GM19463 (cell line): ENCODE measurements around the gene SH3PXD2A.
A peak's percentile ranks its signal among the peaks of the same experiment; 100 is the strongest.
"Not testable (repeated sequence)": the region's sequence is repeated elsewhere in the genome, so short reads cannot be mapped to it uniquely, and the experiment has no call there.

Experiments used
- ATAC-seq: cut with Tn5 transposase; IDR thresholded peaks from one replicate; pipeline ENCODE4 v1.9.1; 2021; ENCODE audit warnings: mild to moderate bottlenecking, moderate library complexity; ENCODE audit not compliant: unreplicated experiment

SH3PXD2A gene

DNA sequence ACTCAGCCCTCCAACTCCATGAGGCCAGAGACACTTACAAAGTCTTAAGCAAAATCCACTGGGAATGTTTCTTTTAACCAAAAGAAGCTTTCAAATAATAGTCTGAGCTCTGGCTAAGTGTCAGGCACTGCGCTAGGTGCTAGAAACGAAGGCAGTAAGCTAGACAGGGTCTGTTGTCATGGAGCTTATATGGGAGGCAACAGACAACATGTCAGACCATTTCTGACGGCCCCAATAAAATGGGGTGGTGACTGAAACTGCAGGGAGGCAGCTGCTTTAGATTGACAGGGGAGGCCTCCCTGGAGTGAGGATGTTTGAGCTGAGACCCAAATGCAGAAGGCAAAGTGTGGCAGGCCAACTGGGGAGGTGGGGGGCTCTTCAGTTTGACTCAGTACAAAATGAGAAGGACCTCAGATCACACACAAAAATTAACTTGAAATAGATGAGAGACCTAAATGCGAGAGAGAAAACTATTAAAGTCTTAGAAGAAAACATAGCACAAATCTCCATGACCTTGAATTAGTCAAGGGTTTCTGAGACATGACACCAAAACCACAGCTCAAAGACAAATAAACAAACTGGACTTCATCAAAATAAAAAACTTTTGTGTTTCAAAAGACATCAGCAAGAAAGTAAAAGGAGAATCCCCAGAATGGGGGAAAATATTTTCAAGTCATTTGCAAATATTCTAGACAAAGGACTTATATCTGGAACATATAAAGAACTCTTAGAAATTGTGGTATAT lies 40.6 kb downstream of the SH3PXD2A start:
- no peak for ATAC-seq

DNA sequence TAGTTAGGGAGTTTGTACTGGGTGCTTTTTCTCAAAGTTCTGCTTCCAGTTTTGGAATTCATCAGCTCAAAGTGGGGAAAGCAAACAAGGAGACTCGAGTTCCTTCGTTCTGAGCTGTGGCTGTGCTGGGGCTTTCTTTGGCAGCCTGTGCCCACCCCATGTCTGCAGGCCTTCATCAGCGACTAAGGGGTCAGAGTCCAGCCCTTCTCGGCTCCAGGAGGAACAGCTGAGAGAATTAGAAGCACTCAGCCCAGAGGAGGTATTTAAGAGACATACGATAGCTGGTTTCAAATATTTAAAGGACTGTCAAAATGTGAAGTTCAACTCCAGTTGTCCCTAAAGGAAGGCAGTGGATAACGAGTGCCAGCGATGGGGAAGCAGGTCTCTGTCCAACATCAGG lies 41.3 kb downstream of the SH3PXD2A start:
- no peak for ATAC-seq

DNA sequence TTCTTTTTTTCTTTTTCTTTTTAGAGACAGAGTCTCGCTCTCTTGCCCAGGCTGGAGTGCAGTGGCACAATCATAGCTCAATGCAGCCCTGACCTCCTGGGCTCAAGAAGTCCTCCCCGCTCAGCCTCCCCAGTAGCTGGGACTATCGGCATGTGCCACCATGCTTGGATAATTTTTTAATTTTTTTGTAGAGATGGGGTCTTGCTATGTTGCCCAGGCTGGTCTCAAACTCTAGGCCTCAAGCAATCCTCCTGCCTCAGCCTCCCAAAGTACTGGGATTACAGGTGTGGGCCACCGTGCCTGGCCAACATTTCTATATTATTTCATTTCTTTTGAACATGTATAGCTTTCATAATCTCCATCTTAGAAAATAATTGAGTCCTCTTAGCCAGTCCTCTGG lies 42.1 kb downstream of the SH3PXD2A start:
- not testable (repeated sequence) for ATAC-seq

DNA sequence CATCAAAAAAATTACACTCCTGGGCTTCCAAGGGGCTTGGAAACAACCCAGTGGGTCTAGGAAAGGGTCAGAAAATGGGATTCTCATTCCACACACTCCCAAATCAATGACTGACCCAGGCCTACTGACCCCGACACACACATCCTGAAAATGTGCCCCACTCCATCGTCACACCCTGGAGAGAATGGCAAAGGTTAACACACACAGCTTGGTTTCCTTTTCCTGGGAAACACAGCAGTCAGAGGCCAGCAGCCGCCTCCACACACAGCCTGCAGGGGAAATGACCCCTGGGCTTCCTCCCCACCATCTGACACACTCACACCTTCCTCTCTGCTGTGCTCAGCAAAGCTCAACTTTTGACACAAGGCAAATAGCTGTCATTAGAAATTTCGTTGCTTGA lies 42.9 kb downstream of the SH3PXD2A start:
- no peak for ATAC-seq

DNA sequence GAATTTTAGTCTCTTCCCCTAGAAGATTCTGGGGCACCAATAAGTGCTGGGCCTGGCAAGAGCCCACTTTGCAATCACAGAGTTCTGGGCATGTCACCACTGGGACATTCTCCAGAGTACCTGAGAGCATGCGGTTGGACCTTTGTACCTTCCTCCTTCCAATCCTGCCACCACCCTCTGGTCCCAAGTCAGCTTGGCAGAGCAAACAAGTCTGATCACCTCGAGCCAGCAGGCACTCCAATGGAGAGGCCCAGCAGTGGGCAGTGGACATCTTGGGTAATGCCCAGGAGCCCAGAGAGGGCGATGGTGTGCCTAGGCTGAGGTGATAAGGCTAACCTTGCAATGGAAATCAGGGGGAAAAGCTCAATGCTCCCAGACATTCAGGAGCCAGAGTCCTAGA lies 43.4 kb downstream of the SH3PXD2A start:
- ATAC-seq = no peak

DNA sequence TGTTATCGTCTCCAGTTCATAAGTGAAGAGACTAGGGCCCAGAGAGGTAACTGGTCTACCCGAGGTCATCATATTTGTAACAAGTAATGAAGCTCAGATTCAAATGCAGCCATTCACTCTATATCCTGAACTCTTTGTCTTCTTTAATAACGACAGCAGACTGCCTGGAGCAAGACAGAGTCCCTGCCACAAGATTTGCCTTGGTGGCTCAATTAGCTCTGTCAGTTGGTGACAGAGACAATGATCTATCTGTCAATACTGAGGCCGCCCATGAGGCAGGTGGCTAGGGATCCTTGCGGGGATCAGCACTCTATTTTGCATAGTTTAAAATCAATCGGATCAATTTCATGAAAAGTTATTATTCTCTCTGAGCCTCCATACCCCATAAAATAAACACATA lies 43.9 kb downstream of the SH3PXD2A start:
- ATAC-seq = no peak

DNA sequence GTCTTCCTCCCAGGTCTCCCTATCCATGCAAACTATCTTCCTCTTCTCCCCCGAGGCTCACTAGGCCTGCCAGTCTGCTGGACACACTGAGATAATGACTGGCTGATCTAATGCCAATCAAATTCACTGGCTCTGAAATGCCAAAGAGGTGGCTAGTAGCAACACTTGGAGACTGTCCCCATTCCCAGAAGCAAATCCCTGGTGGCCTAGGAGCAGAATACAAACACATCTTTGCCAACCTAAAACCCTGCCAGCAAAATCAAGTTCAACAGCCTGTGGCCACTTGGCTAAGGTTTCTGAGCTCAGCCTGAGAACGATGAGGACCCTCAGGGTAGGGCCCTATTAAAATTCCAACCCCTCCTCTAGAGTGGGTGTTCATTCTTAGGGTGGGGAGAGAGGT lies 46.6 kb downstream of the SH3PXD2A start:
- no peak for ATAC-seq

DNA sequence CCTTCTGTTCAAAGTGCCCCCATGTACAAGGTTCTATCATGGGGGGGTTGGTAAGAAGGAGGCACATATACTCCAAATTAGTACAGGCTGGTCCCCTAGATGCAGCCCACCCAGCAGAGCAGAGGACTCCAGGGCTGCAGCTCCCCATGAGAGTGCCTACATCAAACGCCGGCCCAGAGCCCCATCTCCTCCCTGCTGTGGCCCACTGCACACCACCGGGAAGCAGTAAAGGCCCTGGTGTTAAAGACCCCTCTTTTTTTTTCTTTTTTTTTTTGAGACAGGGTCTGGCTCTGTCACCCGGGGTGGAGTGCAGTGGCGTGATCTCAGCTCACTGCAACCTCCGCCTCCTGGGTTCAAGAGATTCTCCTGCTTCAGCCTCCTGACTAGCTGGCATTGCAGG lies 47.4 kb downstream of the SH3PXD2A start:
- no peak for ATAC-seq

DNA sequence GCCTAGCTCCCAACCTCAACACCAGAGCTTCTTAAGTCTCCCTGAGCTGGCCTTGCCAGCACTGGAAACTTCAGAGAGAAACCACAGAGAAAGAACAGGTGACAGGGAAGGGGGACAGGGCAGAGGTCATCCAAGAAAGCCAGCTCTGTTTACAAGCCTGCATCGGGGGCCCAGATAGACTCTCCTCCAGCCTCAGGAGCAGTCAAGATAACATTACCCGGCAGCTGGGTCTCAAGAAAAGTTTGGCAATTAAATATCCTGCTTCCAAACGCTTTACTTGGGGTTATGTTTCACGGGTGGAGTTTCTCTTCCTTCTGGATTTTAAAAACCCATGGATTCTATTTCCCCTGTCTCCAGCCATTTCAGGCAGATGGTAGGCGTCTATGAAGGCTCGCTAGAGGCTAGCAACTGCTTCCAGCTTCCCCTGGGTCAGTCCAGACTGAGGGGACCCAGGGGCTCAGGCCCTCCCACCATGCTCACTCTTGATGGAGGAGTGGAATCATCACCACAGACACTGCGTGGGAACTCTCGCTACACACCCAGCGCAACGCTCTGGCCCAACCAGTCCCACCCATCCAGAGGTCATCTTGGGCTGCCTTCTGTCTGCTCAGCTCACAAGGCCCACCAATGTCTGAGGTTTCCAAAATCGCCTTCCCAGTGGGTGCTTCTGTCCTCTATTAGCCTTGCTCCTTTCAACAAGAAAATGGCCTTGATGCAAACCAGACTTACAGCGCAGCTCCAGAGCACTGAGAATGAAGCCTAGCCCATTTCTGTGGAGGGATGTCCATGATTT lies 48.8 kb downstream of the SH3PXD2A start:
- no peak for ATAC-seq

DNA sequence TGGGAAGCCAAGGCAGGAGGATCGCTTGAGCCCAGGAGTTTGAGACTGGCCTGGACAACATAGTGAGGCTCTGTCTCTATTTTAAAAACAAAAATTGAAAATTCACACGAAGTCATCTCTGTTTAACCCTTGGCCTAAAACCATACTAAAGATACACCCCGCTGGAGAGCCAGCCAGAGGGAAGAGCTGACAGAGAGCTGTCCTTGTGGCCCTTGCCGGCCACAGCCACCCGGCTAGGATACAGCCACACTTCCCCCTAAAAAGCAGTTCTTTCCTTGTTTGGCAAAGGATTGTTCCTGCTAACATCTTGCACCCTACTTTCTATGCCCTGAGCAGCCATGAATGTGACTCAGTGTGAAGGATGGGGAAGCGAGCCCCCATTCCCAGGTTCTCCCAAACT lies 49.6 kb downstream of the SH3PXD2A start:
- ATAC-seq = no peak

DNA sequence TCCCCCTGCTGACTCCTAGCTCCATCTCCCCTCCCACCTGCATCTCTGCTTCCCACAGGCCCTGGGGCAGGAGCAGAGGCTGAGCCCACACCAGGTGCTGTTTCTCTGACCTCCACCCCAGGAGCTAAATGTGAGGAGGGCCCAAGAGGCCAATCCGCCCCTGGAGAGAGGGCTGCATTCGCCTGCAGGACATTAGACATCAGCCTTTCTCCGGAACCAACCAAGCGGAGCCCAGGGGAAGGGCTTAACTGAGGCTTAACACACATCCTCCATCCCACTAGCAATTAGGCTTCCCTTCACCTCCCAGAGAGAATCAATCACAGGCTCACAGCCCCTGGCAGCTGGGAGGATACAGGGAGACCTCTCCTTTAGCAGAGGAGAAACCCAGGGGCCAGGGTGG lies 50.5 kb downstream of the SH3PXD2A start:
- ATAC-seq = no peak

DNA sequence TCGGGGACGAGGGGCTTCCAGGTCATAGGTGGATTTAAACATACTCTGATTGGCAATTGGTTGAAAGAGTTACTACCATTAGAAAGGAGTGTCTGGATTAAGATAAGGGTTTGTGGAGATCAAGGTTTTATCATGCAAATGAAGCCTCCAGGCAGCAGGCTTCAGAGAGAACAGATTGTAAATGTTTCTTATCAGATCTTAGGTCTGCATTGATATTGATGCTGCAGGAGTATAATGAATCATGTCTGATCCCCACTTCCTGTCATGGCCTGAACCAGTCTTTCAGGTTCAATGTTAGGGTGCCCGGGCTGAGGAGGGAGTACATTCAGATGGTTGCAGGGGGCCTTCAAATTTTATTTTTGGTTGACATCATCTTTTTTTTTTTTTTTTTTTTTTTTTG lies 51.4 kb downstream of the SH3PXD2A start:
- no peak for ATAC-seq

DNA sequence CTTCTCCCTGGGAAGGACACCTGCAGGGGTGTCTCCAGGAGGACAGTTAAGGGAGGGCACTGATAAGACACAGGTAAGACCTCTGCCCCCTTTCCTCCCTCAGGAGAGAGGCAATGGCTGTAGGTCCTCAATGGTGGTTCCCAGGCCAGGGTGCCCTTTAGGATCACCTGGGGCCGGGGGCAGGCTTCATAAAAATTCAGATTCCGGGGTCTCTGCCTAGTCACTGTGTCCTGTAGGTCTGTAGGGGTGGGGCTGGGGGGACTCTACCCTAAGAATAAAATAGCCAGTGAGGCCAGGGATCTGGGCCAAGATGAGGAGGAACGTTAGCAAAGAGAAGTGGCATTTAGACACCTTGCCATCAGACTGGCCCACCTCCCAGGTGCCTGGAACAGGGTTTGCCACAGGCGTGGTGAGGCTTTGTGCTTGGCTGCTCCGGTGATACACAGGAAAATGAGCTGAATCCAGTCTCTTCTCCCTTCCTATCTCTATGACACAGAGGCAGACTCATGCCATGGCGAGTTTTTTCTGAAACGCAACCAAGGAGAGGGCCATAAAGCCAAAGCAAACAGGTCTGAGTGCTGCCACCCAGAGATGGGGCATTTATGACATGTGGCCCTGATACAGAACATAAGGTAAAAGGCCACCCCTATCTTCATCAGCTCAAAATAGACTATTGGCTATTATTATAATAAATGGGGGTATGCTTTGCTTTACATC lies 52.6 kb downstream of the SH3PXD2A start:
- no peak for ATAC-seq

DNA sequence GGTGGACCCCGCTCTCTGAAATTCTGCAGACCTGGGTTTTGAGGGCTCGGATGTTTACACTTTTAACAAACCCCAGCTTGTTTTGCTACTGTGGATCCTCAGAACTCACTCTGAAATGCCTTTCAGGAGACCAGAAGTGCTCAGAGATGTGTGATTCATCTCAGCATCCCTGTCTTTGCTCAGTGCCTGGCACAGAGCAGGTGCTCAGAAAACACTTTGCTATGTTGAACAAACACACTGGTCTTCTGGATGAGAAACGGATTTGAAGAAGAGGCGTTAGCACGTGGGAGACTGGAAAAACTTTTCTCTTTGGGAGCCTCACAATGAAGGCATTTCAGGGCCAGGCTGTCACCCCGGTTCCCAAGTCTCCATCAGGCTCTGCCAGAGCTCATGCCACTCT lies 53.3 kb downstream of the SH3PXD2A start:
- no peak for ATAC-seq

DNA sequence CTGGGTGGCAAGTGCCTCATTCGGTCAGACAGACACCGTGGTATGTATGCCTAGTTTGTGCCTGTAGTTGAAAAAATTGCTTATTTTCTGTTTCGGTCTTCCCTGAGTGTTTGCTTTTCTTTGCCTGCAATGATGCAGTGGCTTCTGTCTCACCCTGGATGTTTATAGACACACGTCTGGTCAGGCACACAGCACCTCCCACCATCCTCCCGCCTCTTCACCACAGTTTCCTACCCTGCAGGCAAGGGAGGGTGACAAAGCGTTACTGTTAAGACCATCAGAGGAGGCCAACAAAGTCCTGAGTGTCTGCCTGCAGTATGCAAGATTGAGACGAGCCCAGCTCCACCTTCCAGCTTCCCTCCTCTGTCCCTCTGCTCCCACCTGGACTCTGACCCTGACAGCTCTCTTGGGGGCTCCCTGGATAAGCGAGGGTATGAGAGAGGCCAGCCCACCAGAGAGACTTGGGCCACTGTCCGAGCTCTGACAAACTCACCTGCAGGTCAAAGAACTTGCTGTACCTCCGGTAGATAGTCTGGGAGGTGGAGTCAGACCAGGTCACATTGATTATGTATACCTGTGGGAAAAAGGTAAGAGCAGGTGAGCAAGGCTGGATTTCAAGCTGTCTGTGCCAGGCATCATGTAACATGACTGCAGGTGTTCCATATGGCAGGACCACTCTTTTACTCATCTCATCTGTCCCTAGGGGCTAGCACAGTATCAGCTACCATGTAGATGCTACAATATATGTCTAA lies 54.4 kb downstream of the SH3PXD2A start:
- peak; percentile 99 for ATAC-seq

DNA sequence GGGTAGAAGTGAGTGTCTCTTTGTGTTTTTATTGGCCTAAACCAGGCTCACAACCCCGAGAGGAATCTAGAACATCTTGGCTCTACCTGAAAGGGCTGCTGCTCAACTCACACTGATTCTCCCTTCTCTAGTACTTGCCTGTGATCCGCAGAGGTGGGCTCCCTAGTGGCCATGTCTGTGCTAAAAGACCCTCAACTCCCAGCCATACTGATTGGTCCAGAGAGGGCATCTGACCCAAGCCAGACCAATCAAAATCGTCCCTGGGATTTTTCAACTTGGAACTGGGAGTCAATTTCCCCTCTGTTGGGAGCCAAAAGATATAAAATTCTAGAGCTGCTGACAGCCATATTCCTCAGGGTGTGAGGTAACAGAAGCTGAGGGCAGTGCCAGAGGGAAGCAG lies 55.3 kb downstream of the SH3PXD2A start:
- ATAC-seq = no peak

DNA sequence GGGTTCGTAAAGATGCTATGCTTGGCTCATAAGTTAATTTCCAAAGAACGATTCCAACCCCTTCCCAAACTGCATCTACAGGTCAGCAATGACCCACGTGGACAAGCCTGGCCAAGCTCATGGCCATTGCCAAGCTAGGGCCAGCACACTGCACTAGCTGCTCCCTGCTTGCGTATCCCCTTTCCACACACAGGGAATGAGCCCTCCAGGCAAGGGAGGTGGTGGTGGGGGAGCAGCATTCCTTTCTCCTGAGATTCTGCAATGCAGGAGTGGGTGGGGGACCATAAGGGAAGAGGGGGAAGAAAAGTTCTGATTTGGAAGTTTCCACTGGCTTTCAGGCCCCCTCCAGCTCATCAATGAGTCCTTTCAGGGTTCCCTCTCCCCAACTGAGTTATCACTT lies 56.0 kb downstream of the SH3PXD2A start:
- no peak for ATAC-seq

DNA sequence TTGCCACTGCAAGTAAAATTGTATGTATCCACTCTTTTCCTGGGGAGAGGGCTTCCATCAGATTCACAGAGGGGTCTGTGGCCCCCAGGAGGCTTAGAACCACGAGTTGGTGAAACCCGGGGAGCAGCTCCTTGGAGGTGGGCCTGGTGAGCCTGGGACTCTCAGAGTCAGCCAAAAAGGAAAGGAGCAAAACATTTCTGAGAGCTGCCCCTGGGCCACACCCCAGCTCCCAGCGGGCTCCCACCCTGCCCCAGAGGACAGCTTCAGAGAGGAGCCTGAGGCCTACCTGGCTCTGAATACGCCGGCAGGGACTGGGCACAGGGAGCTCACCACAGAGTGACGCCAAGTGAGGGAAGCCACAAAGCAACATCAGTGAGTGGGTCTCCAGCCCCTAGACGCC lies 56.9 kb downstream of the SH3PXD2A start:
- no peak for ATAC-seq

DNA sequence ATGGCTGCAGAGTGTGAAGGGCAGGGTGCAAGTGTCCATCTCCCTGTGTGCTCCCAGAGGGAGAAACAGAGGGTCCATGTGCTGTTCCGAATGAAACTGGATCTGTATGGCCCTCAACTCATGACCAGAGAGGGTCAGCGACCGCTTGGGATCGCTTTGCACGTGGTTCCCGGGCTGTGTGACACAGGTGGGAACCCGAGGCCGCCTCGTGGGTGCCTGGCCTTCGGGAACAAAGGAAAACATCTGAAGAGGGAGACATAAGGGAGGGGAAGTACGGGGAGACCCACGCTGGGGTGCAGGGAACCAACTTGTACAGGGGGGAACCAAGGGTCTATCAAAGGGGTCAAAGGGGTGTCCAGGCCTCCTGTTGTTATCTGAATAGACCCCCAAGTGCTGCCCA lies 57.5 kb downstream of the SH3PXD2A start:
- no peak for ATAC-seq

DNA sequence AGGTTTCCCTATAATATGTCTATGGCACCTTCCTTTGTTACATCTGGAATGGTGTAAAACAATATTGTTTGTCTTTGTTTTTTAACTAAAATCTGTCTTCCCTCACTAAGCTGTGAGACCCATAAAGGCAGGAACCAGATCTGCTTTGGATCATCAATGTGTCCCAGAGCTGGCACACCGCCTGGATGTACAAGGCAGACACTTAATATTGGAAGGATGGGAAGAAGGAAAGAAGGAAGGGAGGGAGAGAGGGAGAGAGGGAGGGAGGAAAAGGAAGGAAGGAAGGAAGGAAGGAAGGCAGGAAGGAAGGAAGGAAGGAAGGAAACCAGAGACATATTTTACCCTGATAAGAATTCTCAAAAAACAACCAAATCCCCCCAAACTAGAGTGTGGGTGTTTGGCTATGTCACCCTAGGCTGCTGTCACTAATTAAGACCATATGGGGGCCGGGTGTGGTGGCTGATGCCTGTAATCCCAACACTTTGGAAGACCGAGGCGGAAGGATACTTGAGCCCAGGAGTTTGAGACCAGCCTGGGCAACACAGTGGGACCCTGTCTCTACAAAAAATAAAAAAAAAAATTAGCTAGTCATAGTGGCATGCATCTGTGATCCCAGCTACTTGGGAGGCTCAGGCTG lies 59.6 kb downstream of the SH3PXD2A start:
- ATAC-seq = no peak

DNA sequence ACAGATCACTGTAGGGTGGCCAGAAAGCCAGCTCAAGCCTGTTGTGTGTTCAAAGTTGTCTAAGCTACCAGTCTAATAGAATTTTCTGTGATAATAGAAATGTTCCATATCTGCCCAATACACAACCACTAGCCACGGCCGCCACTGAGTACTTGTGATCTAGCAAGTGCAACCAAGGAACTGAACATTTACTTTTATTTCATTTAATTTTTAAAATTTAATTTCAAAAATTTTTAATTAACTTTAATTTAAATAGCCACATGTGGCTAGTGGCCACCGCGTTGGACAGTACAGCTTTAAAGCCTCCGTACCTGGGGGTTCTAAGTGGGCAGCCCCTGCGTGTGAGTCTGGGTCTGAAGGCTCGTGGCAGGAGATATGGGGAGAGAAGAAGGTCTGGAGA lies 60.4 kb downstream of the SH3PXD2A start:
- ATAC-seq = no peak
